ENCODE measurements around the gene TPRG1L. TPM values are rescaled to one million over a fixed set of nuclear protein-coding genes. Genes with fewer than 3 reads are reported as not detected.

Gene TPRG1L
- total and polyA plus RNA-seq, 2 experiments from 2014 or later = 6.2 to 20.3 TPM

- no peak for TF ChIP-seq ZNF462 (CRISPR knock-in tag; IDR thresholded peaks at IDR 0.05)
- TF ChIP-seq ETS1 (IDR thresholded peaks at IDR 0.05) = no peak
- TF ChIP-seq POLR2AphosphoS5 (IDR thresholded peaks at IDR 0.05; ENCODE audit: low read depth) = no peak
- TF ChIP-seq ZNF114 (CRISPR knock-in tag; IDR thresholded peaks at IDR 0.05) = no peak
- TF ChIP-seq JUNB (IDR thresholded peaks at IDR 0.05; ENCODE audit: unreplicated experiment) = no peak
- TF ChIP-seq EZH2 (IDR thresholded peaks at IDR 0.05; ENCODE audit: low read depth, unreplicated experiment) = no peak
- no peak for TF ChIP-seq CREB1 (CRISPR knock-in tag; IDR thresholded peaks at IDR 0.05; ENCODE audit: low read depth)
Observed at GRCh38 chr1:3616861-3617260, 8.0 kb upstream of the TPRG1L start (continued).

GRCh38 chr1:3617806-3618345 is 6.9 kb upstream of the TPRG1L start:
- DNase-seq (ENCODE audit: low spot score) = no peak
- H3F3A ChIP-seq (replicated peaks; ENCODE audit: low read depth) = no peaks in the 10 kb centered on the region
- peaks cover 3% of the 10 kb centered on the region; the same call in 2 of the 3 replicates for H3K9me3 Mint-ChIP-seq
- no peak overlapping the region for H3K4me3 ChIP-seq
- H3K36me3 ChIP-seq (ENCODE audit: insufficient read depth) = no peaks in the 10 kb centered on the region
- no peaks in the 10 kb centered on the region for H3K9me2 ChIP-seq (ENCODE audit: insufficient read depth)
- H3K27me3 Mint-ChIP-seq (ENCODE audit: insufficient read depth, low read depth, poor library complexity) = peaks cover 14% of the 10 kb centered on the region
- H3K27ac ChIP-seq (ENCODE audit: low read depth) = no peak overlapping the region
- no peak for ATAC-seq
- no peak overlapping the region for H3K4me3 Mint-ChIP-seq
- H3K27ac Mint-ChIP-seq = no peak overlapping the region
- peaks cover 5% of the 10 kb centered on the region; the same call in 1 of the 2 replicates for H3K27me3 ChIP-seq (ENCODE audit: insufficient read depth)
- no peaks in the 10 kb centered on the region for H4K20me1 ChIP-seq (replicated peaks; ENCODE audit: insufficient read depth)
- peaks cover 10% of the 10 kb centered on the region; the same call in 1 of the 2 replicates for H3K4me1 ChIP-seq (ENCODE audit: insufficient read depth)
- H3K79me2 ChIP-seq (replicated peaks; ENCODE audit: insufficient read depth) = no peaks in the 10 kb centered on the region
- no peak overlapping the region for H3K4me2 ChIP-seq
- H3K4me1 Mint-ChIP-seq = peaks cover 30% of the 10 kb centered on the region
- H3K36me3 Mint-ChIP-seq (ENCODE audit: low read depth) = no peaks in the 10 kb centered on the region
- no peak overlapping the region for H2AFZ ChIP-seq
- TF ChIP-seq EZH2phosphoT487 (IDR thresholded peaks at IDR 0.05; ENCODE audit: unreplicated experiment) = no peak
- no peak for TF ChIP-seq ZNF462 (CRISPR knock-in tag; IDR thresholded peaks at IDR 0.05)
- no peak for TF ChIP-seq EZH2 (IDR thresholded peaks at IDR 0.05; ENCODE audit: low read depth, unreplicated experiment)
- no peak for TF ChIP-seq STAT1 (IDR thresholded peaks at IDR 0.05; ENCODE audit: unreplicated experiment)
